Stimulated activated CD8-positive, alpha-beta memory T cell treated with anti-CD3 and anti-CD28 coated beads, Interleukin-7, amount 100 ng/mL, for 24 hours (primary cell): ENCODE data around the gene TMEM165.
"Not testable (repeated sequence)": the region's sequence is repeated elsewhere in the genome, so short reads cannot be mapped to it uniquely, and the experiment has no call there.

Experiments used
- DNase-seq: peaks from one replicate; pipeline ENCODE4 v3.0.0-alpha.2; 2020; ENCODE audit warnings: low read depth

The TMEM165 gene

GRCh38 chr4:55395529-55396307, at the start of gene TMEM165:
Gene TMEM165 (plus strand): TSS chr4:55395957. CDS start chr4:55396190, 233 bp downstream.
- DNase-seq, result peak; percentile 78

- peak; percentile 72 for DNase-seq
Measured at GRCh38 chr4:55345980-55346850, 49.5 kb upstream of the TMEM165 start, which contains the start of gene SRD5A3. Gene SRD5A3 (plus strand): TSS chr4:55346242. CDS start chr4:55346337, 95 bp downstream.

- no peak for DNase-seq
Measured at GRCh38 chr4:55346851-55347255, 48.9 kb upstream of the TMEM165 start.

GRCh38 chr4:55347610-55348228, 48.0 kb upstream of the TMEM165 start:
- no peak for DNase-seq

- no peak for DNase-seq
Measured at GRCh38 chr4:55348466-55348865, 47.3 kb upstream of the TMEM165 start.

- DNase-seq, result not testable (repeated sequence)
Measured at GRCh38 chr4:55350870-55351269, 44.9 kb upstream of the TMEM165 start.

GRCh38 chr4:55351824-55352223, 43.9 kb upstream of the TMEM165 start:
- DNase-seq, result no peak

GRCh38 chr4:55352726-55353125, 43.0 kb upstream of the TMEM165 start:
- DNase-seq, result no peak

- not testable (repeated sequence) for DNase-seq
Measured at GRCh38 chr4:55353228-55353747, 42.5 kb upstream of the TMEM165 start.

- DNase-seq, result no peak
Measured at GRCh38 chr4:55354648-55355047, 41.1 kb upstream of the TMEM165 start.

GRCh38 chr4:55355555-55355954, 40.2 kb upstream of the TMEM165 start:
- DNase-seq, result no peak

- DNase-seq, result no peak
Measured at GRCh38 chr4:55356991-55357461, 38.7 kb upstream of the TMEM165 start.

GRCh38 chr4:55358246-55358645, 37.5 kb upstream of the TMEM165 start:
- DNase-seq, result no peak

GRCh38 chr4:55358668-55359067, 37.1 kb upstream of the TMEM165 start:
- no peak for DNase-seq

- DNase-seq, result no peak
Measured at GRCh38 chr4:55359397-55359916, 36.3 kb upstream of the TMEM165 start.

- not testable (repeated sequence) for DNase-seq
Measured at GRCh38 chr4:55362938-55363337, 32.8 kb upstream of the TMEM165 start.

- no peak for DNase-seq
Measured at GRCh38 chr4:55363691-55364351, 31.9 kb upstream of the TMEM165 start.

GRCh38 chr4:55364691-55365344, 30.9 kb upstream of the TMEM165 start:
- DNase-seq, result no peak

- no peak for DNase-seq
Measured at GRCh38 chr4:55365345-55365728, 30.4 kb upstream of the TMEM165 start.

GRCh38 chr4:55366621-55367020, 29.1 kb upstream of the TMEM165 start:
- no peak for DNase-seq
